GM23338 (cell line): Measurements from ENCODE around the gene DTNBP1.

ENCODE experiments used
- EZH2 ChIP-seq: fragments of 200-600 bp; sonication (generic); IDR thresholded peaks from one replicate; pipeline ENCODE4 v1.8.0; 2017; ENCODE audit warnings: antibody characterized with exemption, mild to moderate bottlenecking, low read depth; ENCODE audit not compliant: unreplicated experiment
- EZH2phosphoT487 ChIP-seq: fragments of 200-600 bp; sonication (generic); IDR thresholded peaks from one replicate; pipeline ENCODE4 v1.8.1; 2018; ENCODE audit warnings: antibody characterized with exemption; ENCODE audit not compliant: unreplicated experiment
- JUNB ChIP-seq: IDR thresholded peaks from one replicate; pipeline ENCODE4 v1.6.1; 2016; ENCODE audit warnings: antibody characterized with exemption; ENCODE audit not compliant: unreplicated experiment
- POLR2AphosphoS5 ChIP-seq: IDR thresholded peaks from 2 replicates; pipeline ENCODE4 v1.6.1; 2016; ENCODE audit warnings: antibody characterized with exemption, low read depth
- TF ChIP-seq, protein P1 (sequence below): IDR thresholded peaks from 2 replicates; pipeline ENCODE4 v1.6.1; 2016; ENCODE audit warnings: antibody characterized with exemption
- TF ChIP-seq, protein P2 (sequence below), 2 experiments: fragments of 200-600 bp in 1 of 2; sonication (generic) in 1 of 2; conservative IDR thresholded peaks; 2 replicates each; pipeline versions ENCODE4 v1.5.1 to v1.6.1; 2016 to 2017; ENCODE audit warnings: antibody characterized with exemption in 2 of 2, low read depth in 2 of 2, mild to moderate bottlenecking in 2 of 2, moderate library complexity in 1 of 2
- TF ChIP-seq, protein P3 (sequence below): IDR thresholded peaks from one replicate; pipeline ENCODE4 v1.6.1; 2018; ENCODE audit warnings: antibody characterized with exemption; ENCODE audit not compliant: unreplicated experiment

DNA sequence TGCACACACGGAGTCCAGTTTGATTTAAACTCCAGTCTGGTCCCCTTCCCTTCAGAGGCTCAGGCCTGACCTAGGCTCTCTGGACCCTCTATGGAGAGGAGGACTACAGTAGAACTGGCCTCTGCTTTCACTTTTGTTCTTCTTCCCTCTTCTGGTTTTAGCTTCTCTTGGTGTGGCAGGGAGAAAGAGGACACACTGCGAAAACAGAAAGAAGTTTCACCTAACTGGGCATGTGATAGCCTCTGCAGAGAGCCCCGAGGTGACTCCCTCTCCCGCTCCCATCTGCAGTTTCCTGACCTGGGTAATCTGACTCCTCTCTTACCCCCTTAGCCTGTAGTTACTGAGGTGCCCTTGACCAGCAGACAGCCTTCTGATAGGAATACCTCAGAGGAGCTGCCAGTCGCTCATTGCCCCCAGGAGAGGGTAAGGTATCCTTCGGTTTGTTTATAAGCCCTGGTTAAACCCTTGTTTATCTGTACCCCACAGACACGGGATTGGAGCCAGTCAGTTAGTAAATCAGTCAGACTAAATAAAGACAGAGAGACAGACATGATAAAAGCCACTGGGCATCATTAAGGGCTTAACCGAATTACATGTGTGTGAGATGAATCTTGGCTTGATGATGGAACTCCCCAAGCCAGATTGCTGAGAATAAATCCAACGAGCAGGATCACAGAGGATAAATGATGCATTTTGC, 12.0 kb upstream of the DTNBP1 start:
- TF ChIP-seq, protein P1, sequence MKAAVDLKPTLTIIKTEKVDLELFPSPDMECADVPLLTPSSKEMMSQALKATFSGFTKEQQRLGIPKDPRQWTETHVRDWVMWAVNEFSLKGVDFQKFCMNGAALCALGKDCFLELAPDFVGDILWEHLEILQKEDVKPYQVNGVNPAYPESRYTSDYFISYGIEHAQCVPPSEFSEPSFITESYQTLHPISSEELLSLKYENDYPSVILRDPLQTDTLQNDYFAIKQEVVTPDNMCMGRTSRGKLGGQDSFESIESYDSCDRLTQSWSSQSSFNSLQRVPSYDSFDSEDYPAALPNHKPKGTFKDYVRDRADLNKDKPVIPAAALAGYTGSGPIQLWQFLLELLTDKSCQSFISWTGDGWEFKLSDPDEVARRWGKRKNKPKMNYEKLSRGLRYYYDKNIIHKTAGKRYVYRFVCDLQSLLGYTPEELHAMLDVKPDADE: no peak
- TF ChIP-seq POLR2AphosphoS5: no peak
- TF ChIP-seq, protein P2, sequence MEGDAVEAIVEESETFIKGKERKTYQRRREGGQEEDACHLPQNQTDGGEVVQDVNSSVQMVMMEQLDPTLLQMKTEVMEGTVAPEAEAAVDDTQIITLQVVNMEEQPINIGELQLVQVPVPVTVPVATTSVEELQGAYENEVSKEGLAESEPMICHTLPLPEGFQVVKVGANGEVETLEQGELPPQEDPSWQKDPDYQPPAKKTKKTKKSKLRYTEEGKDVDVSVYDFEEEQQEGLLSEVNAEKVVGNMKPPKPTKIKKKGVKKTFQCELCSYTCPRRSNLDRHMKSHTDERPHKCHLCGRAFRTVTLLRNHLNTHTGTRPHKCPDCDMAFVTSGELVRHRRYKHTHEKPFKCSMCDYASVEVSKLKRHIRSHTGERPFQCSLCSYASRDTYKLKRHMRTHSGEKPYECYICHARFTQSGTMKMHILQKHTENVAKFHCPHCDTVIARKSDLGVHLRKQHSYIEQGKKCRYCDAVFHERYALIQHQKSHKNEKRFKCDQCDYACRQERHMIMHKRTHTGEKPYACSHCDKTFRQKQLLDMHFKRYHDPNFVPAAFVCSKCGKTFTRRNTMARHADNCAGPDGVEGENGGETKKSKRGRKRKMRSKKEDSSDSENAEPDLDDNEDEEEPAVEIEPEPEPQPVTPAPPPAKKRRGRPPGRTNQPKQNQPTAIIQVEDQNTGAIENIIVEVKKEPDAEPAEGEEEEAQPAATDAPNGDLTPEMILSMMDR (conservative IDR thresholded peaks at IDR 0.05; ENCODE audit: low read depth in 2 of 2): no peak
- TF ChIP-seq, protein P3, sequence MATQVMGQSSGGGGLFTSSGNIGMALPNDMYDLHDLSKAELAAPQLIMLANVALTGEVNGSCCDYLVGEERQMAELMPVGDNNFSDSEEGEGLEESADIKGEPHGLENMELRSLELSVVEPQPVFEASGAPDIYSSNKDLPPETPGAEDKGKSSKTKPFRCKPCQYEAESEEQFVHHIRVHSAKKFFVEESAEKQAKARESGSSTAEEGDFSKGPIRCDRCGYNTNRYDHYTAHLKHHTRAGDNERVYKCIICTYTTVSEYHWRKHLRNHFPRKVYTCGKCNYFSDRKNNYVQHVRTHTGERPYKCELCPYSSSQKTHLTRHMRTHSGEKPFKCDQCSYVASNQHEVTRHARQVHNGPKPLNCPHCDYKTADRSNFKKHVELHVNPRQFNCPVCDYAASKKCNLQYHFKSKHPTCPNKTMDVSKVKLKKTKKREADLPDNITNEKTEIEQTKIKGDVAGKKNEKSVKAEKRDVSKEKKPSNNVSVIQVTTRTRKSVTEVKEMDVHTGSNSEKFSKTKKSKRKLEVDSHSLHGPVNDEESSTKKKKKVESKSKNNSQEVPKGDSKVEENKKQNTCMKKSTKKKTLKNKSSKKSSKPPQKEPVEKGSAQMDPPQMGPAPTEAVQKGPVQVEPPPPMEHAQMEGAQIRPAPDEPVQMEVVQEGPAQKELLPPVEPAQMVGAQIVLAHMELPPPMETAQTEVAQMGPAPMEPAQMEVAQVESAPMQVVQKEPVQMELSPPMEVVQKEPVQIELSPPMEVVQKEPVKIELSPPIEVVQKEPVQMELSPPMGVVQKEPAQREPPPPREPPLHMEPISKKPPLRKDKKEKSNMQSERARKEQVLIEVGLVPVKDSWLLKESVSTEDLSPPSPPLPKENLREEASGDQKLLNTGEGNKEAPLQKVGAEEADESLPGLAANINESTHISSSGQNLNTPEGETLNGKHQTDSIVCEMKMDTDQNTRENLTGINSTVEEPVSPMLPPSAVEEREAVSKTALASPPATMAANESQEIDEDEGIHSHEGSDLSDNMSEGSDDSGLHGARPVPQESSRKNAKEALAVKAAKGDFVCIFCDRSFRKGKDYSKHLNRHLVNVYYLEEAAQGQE: no peak
- no peak for TF ChIP-seq EZH2
- TF ChIP-seq EZH2phosphoT487: no peak
- no peak for TF ChIP-seq JUNB
